GM18511 (cell line): ENCODE data around the gene AHDC1.
"Not testable (repeated sequence)": the region's sequence is repeated elsewhere in the genome, so short reads cannot be mapped to it uniquely, and the experiment has no call there.

ENCODE experiments used
- ATAC-seq: cut with Tn5 transposase; IDR thresholded peaks from one replicate; pipeline ENCODE4 v1.9.1; 2021; ENCODE audit warnings: mild to moderate bottlenecking, moderate library complexity; ENCODE audit not compliant: unreplicated experiment

AHDC1 gene

DNA sequence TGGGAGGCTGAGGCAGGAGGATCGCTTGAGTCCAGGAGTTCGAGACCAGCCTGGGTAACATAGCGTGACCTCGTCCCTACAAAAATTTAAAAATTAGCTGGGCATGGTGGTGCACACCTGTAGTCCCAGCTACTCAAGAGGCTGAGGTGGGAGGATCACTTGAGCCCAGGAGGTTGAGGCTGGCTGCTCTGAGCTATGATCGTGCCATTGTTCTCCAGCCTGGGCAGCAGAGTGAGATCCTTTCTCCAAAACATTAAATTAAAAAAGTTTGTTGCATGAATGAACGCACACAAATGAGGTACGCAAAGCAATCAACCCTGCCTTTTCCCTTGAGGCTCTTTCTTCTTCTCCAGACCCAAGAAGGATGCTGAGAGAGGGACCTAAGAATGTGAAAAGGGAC lies 50.1 kb downstream of the AHDC1 start:
- ATAC-seq, result not testable (repeated sequence)

DNA sequence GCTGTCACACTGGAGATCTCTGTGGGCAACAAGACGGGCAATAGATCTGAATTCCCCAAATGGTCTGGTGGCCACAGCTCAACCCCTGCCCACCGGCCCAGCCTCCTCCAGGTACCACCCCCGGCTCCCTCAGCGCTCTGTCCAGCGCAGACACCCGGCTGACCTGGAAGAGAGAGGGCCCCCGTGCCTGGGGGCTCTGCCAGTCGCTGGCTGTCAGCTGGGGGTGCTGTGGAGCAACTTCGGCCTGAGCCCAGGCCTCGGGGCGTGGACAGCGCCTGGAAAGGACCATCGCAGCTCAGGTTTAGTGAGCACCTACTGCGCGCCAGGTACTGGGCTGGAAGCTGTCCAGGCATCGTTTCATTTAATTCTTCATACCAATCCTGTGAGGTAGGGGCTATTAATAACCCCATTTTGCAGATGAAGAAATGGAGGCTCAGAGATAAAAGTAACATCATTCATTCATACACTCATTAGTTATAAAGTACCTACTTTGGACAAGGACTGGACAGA lies 51.0 kb downstream of the AHDC1 start:
- ATAC-seq, result no peak

DNA sequence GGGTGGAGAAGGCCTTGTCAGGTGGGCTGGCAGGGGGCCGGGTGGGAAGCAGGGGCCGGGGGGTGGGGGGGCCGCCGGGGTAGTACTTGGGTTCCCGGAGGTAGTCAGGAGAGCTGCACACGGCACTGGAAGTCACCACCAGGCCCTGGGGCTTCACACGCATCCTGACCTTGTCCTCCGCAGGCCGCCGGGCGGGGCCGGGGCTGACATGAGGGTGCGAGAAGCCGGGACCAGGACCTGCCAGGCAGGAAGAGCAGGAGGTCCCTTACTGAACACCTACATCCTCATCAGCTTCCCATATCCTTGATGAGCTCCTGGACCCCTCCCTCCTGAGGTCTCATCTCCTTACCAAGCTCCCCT lies 52.0 kb downstream of the AHDC1 start:
- ATAC-seq, result no peak

DNA sequence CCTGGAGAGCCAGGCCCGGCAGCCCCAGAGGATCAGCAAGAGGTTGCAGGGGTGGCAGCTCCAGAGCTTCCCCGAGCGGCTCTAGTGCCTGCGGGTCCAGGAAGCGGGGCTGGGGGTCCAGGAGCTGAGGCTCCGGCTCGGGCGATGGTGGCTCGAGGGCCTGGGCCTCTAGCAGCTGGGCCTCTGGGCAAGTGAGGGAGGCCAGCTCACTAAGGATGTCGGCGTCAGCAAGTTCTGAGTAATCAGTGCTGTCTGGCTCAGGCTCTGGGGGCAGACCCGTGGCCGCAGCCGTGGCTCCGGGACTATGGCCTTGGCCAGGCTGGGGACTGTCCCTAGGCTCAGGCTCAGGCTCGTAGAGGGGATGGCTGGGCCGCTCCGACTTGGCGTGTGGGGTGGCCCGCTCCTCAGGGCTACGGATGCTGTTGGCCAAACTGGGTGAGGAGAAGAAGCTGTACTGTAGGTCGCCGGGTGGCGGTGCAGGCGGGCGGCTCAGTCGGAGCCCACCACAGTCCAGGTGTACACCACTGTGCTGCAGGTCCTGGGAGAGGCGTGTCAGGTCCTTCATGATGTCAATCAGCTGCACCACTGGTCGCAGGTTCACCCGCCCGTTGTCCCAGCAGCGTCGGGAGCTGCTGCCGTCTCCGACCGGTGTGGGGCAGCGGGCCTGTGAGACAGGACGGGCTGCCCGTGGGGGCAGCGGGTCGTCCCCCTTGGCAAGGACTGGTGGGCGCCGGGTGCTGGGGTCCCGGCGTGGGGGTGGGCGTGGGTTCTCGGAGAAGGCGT lies 52.6 kb downstream of the AHDC1 start:
- ATAC-seq, result no peak

DNA sequence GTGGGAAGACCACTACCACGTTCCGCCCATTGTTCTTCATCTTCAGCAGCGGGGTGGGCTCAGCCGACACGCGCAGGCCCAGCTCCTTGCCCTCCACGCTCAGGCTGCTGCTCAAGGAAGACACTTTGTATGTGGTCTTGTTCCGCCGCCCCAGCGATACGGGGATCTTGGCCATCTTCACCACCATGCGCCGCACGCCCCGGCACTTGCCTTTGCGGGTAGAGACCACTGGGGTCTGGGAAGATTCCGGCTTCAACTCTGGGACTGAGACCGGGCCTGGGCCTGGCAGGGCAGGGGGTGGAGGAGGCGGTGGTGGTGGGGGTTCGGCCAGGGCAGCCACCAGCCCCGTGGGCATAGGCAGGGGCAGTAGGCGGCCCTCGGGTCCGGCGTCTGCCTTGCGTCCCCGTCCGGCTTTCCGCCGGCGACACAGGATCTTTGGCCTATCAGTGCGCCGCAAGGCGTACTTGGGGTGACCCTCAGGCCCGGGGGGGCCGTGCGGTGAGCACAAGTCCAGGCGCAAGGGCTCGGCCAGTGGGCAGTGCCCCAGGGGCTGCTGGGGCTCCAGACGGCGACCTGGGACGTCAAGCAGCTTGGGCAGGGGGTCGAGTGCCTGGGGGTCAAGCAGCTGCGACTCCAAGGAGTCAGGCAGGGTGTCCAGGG lies 53.3 kb downstream of the AHDC1 start:
- ATAC-seq, result no peak

DNA sequence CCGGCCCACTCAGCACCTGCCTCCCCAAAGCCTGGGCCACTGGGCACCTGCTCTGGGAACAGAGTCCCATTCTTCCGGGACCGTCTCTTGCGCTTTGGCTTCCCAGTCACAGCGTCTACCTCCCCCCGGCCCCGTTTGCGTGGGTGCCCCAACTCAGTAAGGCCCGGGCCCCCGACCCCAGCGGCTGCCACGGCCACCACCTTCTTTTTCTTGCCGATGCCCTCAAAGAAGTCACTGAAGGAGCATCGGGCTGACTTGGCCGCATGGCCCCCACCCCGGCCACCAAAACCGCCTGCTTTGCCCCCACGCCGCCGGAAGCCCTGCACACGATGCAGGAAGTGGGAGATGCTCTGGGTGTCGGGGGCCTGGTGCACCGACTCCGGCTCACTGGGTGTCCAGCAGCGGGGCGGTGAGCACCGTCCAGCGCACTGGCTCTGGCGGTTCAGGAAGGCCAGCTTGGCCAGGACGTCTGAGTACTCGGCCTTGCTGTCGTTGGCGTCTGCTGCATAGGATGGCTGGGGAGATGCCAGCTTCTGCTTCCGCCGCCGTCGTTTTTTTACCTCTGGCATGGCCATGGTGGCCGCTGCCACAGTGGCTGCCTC lies 54.0 kb downstream of the AHDC1 start:
- no peak for ATAC-seq

DNA sequence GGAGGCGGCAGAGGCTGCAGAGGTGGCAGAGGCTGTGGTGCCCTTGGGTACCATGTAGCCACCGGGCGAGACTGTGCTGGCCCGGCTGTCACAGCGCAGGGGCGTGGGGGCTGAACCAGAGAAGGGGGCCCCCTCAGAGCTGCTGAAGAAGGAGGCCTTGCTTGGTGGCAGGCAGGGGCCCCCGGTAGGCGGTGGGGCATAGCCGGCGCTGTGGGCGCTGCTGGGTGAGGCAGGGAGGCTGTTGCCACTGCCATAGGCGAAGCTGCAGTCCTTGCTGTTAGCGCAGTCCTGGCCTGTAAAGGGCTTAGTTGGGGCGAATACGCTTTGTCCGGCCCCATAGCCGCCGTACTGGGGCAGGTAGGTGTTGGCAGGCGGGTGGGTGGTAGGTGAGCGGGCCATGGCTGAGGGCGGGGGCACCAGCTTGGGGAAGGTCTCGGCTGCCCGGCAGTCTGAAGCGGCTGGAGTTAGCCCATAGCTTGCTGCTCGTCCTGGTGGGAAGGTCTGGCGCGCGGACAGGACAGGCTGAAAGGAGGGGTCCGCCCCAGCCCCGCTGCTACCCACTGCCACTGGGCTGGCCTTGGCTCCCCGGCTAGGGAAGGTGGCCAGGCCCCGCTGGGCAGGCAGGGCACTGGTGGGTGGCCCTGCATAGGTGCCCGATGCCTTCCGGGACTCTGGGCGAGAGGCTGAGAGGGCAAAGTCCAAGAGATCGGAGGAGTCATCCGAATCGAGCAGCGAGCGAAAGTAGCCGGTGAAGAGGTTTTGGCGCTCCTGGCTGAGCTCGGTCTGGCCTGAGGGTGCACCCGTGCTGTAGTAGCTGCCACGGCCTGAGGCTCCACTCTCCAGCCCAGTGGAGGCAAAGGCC lies 54.9 kb downstream of the AHDC1 start:
- ATAC-seq, result no peak

DNA sequence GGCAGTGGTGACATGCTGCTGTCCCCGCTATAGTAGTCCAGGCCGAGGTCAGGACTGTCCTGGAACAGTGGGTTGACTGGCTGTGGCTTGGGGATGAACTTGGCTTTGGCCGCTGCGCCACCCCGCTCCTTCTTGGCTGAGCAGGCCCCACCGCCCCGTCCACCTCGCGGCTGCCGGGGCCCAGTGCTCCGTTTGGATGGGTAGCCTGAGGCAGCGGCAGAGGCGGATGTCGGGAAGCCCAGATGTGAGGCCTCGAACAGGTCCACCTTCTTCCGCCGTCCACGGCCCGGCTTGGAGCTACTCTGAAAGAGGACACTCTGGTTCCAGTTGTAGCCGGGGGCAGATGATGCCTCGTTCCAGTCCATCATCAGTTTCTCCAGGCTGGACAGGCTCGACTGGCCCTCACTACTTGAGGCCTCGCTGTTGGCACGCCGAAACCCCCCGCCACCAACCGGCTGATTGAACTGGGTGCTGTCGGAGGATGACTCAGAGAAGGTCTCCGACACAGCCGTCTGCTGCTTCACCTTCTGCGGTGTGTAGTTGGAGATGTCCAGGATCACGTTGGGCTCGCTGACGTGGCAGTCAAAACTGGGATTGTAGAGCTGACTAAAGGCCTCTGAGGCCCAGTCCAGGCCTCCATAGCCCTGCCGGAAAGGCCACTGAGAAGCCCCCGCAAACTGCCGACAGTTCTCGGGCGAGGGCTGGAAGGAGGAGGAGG lies 55.6 kb downstream of the AHDC1 start:
- ATAC-seq, result no peak

DNA sequence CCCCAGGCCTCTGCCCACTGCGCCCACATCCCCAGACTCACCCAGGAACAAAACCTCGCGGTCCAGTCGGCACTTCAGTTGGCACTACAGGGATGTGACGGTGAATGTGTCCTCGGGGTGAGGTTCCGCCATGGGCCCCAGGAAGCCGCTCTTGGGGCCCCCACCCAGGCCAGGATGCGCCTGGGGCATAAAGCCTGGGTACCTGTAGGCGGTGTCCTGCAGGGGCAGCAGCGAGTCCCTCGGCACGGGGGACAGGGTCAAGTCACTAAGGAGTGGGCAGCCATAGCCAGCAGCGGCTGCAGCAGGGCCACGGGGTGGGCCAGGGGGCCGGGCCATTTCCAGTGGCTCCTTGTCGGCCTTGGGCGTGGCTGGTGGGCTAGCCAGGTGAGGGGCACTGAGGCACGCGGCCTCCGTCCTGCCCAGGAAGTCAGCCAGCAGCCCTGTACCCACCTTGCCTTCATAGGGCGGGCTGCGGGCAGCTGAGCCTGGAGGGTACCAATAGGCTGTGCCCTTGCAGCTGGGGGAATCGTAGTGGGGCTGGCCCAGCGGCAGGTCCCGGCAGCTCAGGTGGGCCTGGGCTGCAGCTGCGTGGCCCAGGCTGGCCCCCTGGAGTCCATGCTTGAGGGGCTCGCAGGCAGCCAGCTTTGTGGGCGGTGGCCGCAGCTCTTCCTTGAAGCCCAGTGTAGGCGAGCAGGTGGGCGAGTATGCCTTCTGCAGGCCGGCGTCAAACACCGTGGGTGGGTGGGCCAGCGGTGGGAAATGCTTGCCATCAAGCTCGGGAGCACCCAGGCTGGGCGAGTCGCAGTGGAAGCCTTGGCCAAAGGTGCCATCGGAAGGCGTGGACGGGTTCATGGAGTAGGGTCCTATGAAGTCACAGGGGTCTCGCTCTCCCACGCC lies 56.5 kb downstream of the AHDC1 start:
- ATAC-seq, result no peak

DNA sequence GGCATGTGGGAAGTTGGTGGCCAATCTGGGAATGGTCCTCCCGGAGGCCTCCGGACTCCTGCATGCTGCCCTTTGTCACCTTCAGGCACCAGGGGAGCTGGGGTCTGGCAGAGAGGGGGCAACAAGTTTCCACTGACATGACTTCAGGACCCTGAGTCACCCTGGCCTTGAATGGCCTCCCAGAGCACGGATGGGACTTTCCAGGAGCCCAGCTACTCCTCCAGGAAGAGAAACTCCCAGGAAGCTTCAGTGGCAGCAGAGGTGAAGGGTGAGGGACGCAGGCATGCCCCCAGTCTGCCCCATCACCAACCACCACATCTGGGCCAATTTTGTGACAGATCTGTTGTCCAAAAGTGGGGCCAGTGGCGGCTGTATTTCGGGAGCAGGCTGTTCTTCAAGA lies 58.1 kb downstream of the AHDC1 start:
- ATAC-seq, result no peak

DNA sequence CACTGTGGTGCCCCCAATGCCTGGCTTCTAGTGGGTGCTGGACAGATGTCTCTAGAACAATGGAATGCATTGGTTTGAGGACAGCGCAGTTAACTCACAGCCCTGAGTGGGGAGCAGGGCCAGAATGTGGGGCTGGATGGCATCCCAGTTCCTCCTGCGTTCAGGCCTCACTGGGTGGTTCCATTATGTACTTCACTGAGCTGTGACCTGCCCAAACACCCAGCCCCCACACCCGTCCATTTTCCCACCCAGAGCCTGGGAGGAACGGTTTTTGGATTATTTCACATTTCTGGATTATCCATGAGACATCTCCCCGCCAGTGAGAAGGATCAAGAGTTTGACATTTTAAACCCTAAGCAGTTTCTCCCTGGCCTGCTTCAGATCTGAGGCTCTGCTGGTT lies 58.7 kb downstream of the AHDC1 start:
- no peak for ATAC-seq

DNA sequence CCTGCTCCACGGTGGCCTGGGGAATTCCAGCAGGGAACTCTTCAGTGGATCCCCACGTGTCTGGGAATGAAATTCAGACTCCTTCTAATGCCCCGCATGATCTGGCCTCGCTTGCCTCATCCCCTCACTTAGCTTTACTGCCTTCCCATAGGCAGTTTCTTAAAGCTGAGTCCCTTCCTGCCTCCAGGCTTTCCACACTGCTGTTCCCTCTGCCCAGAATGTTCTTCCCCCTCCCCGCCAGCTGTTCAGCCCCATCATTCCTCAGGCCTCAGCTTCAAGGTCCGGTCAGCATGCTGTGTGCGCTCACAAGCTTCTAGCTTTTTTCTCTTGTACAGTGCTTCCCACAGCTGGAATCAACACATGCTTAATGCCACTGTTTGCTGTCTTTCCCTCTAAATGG lies 59.1 kb downstream of the AHDC1 start:
- no peak for ATAC-seq

DNA sequence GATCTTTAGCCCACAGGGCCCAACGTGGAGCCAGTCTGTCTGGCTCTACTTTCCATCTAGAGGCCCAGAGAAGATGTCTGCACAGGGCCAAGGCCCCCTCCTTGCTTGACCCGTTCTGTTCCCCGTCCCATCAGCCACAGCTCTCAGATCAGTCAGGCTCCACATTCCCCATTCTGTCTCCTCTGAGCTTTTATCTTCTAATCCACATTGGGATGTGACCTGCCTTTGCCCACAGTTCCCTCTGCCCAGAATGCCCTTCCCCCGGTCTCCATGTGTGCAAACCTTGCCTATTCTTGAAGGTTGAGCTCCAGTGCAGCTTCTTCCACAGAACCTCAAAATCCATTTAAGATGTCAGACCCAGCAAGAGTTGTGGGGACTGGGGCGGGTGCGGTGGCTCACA lies 60.7 kb downstream of the AHDC1 start:
- ATAC-seq, result no peak

DNA sequence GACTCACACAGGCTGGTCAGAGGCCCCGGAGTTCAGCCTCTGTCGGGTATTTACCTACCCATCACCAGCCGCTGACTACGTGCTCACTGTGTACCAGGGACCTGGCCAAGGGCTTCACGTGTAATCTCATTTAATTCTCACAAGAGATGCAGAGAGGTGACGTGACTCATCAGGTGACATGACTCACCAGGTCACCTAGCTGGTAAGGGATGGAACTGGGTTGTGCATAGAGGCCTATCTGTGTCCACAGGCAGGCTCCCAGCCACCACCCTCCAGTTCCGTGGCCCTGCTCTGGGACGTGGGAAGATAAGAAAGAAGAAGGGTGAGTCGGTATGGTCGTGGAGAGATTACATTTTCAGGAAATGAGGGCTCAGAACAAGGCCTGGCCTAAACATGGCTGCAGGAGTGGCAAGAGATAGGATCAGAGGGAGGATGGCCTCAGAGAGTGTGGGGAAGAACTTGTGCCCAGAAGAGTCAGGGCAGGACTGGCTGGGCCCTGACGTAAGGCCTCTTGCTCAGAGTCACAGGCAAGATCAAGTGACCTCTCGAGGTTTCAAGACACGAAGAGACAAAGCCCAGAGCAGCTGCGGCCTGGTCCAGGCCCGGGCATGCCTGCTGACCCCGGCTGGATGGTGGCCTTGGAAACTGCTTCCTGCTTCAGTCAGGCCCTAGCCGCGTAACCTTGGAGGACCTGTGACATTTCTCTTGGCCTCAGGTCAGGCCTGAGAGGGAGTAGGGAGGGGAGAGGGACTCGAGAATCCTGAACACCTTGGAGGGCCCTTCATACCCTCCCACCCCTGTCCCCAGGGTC lies 61.3 kb downstream of the AHDC1 start:
- no peak for ATAC-seq

DNA sequence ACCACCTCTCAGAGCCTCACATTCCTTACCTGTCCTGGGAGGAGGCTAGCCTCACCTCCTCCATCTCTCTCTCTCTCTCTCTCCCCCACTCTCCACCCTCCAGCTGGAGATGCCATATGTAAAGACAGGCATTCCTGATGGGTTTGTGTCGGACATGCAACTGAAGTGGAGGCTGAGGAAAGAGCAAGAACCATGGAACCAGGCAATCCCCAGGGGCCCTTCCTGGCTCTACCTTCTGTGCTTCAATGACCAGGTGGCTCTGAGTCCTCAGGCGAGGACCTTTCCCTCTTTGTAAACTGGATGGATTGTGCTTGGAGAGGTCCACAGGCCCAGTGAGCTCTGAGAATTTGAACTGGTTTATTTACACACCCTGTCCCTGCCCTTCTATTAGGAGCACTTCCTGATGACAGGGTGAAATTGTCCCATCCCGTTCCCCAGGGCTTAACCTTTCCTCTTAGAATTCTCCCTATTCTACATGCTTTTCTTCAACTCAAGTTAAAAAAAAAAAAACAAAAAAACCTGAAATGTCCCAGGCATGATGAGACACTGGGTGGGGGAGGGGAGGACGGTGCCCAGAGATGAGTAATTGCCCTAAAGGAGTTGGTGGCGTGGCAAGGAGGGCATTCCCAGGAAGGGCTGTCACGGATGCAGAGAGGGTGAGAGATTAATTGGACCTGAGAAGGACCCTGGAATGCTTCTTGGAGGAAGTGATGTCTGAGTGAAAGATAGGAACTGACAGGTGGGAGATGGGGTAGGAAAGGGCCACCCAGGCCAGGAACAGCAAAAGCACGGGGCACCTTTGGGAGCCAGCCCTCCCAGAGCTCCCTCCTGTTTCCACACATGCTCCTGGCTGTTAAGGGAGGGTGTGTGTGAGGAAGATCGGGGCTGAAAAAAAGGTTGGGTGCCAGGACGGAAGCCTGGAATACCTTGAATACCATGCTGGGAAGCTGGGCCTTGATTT lies 63.8 kb downstream of the AHDC1 start:
- ATAC-seq, result no peak

DNA sequence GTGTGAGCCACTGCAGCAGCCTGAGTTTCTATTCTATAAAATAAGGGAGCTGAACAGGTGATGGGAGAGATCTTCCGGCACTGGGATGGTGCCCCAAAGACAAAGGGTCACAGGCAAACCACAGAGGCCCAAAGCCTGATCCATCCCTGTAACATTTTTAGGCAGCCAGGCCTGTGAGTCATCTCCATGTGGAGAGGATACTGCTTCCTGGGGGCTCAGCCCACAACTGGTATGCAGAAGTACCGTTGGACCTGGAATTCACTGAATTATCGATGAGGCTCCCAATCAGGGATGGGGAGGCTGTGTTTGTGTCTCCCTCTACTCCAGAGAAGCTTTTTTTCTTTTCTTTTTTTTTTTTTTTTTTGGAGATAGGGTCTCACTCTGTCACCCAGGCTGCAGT lies 65.2 kb downstream of the AHDC1 start:
- no peak for ATAC-seq

DNA sequence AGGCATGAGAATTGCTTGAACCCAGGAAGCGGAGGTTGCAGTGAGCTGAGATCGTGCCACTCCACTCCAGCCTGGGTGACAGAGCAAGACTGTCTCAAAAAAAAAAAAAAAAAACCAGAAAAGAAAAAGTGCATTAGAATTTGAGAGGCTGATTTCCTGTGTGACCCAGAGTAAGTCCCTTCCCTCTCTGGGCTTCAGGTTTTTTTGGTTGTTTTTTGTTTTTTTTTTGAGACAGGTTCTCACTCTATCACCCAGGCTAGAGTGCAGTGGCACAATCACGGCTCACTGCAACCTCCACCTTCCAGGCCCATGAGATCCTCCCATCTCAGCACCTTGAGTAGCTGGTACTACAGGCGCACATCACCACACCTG lies 65.7 kb downstream of the AHDC1 start:
- not testable (repeated sequence) for ATAC-seq

DNA sequence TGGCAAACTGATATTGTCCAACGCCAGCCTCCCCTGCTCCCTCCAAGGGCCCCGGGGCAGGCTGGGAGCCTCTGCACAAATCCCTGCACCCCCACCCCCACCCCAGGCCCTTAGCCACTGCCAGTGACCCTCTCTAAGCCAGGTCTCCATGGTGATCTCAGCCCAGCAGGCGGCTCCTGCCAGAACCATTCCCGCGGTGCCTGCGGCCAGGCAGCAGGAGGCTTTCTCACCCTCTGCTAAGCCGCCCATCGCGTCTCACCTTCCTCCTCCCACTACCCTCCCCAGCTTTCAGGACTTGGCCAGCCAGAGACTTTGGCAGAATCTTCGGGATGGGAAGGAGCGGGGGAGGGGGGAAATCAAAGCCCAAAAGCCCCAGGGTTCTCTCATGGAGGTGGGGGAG lies 67.2 kb downstream of the AHDC1 start:
- no peak for ATAC-seq
